GM21825 (cell line): ENCODE measurements around the gene RBMS1.
"Not testable (repeated sequence)": the region's sequence is repeated elsewhere in the genome, so short reads cannot be mapped to it uniquely, and the experiment has no call there.

Experiments used
- ATAC-seq: cut with Tn5 transposase; IDR thresholded peaks from one replicate; pipeline ENCODE4 v1.9.1; 2021; ENCODE audit warnings: mild to moderate bottlenecking, moderate library complexity; ENCODE audit not compliant: unreplicated experiment

Gene RBMS1

GRCh38 chr2:160473468-160474318 lies 19.9 kb downstream of the RBMS1 start:
- ATAC-seq: no peak

DNA sequence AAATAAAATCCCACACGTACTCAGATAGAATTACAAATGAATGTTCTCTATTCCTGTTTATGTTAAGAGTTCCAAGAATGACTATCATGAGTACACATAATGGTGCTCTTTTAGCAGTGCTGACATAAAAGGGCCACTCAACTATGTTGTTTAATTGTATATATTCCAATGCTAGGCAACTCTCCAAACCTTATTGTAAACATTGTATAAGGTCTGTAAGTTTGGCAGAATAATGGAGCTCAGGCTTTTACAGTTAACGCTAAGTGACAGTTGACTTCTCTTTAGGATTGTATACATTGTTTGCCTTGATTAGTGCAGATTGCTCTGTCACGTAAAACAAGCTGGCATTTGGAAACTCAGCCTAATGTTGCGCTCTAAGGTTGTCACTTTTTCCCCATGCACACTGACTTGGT lies 20.8 kb downstream of the RBMS1 start:
- ATAC-seq: no peak

DNA sequence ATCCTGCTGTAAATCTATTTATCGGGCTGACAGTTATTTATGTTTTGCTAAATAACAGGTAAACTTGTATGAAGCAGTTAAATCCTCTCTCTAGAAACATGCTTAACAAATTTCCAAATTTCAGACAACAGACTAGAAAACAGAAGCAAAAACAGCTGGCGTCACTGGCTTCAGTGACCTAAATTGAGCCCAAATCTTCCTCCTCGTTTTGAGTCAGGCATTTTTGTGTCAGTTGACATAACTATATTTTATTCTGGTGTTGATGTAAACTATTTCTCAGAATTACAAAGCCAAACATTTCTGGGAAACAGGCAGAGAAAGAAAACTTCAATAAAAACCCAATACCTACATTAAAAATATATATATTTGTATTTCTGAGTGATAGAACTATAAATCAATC lies 21.7 kb downstream of the RBMS1 start:
- ATAC-seq: no peak

- no peak for ATAC-seq
These were observed 23.9 kb downstream of the RBMS1 start for GRCh38 chr2:160469621-160470204.

DNA sequence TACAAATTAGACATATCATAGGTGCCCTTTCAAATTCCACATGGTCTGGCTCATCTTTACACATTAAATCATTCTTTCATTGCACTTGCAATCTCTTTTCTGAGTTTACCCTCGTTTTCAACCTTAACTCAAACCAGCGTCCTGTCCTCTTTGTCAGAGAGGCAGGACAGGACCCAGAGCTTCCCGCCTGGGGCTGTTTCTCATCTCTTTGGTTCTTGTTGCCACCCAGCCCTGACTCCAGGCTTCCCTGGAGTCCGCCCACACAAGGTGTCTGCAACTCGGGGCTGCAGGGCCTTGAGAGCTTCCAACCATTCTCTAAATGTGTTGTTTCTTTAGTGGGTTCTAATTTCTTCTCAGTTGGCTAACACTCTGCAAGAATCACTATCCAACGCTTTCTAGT lies 24.4 kb downstream of the RBMS1 start:
- no peak for ATAC-seq

DNA sequence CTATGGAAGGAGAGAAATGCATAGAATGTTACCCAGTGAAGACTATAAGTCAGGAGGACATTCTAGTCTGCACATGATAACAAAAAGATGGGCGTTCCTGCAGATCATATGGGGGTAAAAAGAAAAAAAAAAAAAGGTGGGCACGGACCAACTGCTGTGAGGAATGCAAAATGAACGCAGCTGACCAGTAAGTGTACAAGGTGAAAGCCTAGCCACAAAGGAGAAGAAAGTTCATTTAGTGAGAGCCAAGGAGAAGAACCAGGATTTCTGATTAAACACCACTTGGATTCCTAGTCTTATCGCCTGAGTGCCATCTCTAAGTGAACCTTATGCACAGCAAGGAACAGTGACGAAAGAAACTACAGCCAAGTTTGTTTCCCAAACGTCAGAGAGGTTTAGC lies 26.5 kb downstream of the RBMS1 start:
- ATAC-seq: no peak

DNA sequence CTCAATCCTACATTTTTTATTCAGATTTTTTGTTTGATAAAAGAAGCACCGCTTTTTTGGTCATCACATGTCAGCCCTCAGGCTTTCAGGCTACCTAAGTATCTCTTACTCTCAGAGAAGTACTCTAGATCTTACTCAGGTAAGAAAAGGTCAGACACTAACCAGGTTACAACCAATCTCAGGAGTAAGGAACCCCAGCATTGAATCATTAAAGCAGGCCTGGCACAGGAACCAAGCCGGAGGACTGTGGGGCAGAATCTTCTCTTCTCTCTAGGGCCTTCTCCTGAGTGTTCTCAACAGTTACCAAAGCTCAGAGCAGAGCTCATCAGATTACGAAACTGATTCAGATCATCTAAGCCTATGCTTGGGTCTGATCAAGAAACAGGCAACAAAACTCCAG lies 28.2 kb downstream of the RBMS1 start:
- no peak for ATAC-seq

GRCh38 chr2:160465002-160465401 lies 28.6 kb downstream of the RBMS1 start:
- ATAC-seq: no peak

DNA sequence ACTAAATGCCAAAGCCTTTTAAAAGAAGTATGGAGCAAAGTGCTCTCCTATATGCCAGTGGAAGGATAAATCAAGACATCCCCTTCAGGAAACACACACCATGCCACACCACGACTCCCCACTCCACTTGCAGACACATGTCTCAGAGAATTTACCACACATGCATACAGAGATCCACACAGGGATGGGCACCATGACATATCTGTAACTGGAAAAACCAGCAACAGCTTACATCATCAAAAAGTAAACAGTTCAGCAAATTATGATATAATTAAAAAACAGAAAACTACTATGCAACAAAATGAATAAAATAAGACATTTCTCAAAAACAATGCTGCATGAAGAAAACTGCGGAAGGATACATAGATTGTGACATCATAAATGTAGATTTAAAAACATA lies 29.6 kb downstream of the RBMS1 start:
- no peak for ATAC-seq

GRCh38 chr2:160463245-160463644 lies 30.4 kb downstream of the RBMS1 start:
- ATAC-seq: no peak

GRCh38 chr2:160460333-160460731 lies 33.3 kb downstream of the RBMS1 start:
- no peak for ATAC-seq

- no peak for ATAC-seq
These were observed 33.9 kb downstream of the RBMS1 start for GRCh38 chr2:160459538-160460332.

GRCh38 chr2:160458718-160459453 lies 34.7 kb downstream of the RBMS1 start:
- no peak for ATAC-seq

DNA sequence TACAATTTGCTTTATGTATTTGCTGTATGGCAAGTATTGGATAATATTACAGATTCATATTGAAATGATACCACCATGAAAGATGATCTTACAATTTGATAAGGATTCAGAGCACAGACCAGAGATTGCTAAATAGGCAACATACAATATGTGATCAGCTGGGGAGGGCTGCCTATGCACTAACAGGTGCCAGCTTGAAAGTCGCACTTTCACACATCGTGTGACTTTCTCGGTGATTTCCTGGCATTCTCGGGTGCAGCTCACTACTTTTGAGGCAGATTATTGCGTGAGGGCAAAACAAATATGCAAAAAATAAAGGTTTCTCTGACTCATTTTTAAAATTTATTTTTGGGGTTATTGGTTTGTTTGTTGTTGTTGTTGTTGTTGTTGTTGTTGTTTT lies 36.0 kb downstream of the RBMS1 start:
- ATAC-seq: no peak

- no peak for ATAC-seq
These were observed 39.4 kb downstream of the RBMS1 start for GRCh38 chr2:160454070-160454797.

DNA sequence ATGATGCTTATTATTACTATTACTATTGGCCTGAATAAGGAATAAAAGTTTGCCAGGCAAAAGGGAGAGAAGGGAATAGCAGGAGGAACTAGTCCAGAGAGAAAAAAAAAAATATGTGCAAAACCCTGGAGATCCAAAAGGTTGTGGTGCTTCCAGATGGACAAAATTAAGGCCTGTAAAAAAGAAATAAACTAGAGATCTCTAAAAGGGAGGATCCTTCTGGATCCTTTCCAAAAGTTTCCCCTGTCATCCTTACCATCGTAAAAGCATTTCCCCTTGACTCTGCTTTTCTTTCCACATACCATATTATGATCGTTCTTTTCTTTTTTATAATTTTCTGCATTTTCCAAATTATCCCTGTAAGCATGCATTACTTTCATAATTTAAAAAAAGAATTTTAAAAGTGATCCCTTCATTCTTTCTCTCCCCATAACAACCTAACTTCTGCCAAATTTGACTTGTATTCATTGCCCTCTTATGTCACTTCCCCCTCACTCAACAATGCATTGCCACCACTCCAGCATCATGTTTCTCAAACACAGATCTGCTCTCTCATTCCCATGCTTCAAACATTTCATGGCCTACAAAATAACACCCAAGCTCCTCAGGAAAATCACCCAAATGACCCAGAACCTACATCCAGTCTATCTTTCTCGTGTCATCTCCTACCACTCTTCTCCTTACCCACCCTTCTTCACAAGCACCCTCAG lies 40.3 kb downstream of the RBMS1 start:
- ATAC-seq: no peak

- no peak for ATAC-seq
These were observed 43.1 kb downstream of the RBMS1 start for GRCh38 chr2:160450486-160450885.

DNA sequence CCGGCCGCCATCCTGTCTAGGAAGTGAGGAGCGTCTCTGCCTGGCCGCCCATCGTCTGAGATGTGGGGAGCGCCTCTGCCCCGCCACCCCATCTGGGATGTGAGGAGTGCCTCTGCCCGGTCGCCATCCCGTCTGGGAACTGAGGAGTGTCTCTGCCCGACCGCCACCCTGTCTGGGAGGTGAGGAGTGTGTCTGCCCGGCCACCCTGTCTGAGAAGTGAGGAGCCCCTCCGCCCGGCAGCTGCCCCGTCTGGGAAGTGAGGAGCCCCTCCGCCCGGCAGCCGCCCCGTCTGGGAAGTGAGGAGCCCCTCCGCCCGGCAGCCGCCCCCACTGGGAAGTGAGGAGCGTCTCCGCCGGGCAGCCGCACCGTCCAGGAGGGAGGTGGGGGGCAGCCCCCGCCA lies 44.8 kb downstream of the RBMS1 start:
- ATAC-seq: not testable (repeated sequence)

GRCh38 chr2:160445673-160446072 lies 47.9 kb downstream of the RBMS1 start:
- ATAC-seq: no peak

DNA sequence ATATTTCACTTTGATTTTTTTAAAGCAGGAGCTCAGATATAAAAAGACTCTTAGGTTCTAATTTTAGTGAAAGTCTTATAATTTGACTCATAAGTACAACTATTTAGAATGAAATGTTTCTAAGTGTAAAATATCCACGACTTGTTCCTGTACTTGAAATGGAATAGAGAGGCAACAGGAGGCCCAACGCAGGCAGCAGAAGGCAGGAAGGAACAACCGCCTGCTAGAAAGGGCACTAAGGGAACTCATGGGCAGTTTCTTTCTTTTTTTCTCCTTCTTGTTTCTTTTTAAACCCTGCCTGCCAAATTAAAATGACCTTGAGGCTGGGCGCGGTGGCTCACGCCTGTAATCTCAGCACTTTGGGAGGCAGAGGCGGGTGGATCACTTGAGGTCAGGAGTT lies 51.0 kb downstream of the RBMS1 start:
- no peak for ATAC-seq
